NCI-H345 treated with DMSO at 0.1 percent for 48 hours (cell line): ENCODE measurements around the gene MTCL1.
A peak's percentile ranks its signal among the peaks of the same experiment; 100 is the strongest.

Source experiments
- DNase-seq: peaks from one replicate; lab custom pipeline; 2025; ENCODE audit not compliant: unreplicated experiment; lab: John Stamatoyannopoulos, UW

Gene MTCL1

DNA sequence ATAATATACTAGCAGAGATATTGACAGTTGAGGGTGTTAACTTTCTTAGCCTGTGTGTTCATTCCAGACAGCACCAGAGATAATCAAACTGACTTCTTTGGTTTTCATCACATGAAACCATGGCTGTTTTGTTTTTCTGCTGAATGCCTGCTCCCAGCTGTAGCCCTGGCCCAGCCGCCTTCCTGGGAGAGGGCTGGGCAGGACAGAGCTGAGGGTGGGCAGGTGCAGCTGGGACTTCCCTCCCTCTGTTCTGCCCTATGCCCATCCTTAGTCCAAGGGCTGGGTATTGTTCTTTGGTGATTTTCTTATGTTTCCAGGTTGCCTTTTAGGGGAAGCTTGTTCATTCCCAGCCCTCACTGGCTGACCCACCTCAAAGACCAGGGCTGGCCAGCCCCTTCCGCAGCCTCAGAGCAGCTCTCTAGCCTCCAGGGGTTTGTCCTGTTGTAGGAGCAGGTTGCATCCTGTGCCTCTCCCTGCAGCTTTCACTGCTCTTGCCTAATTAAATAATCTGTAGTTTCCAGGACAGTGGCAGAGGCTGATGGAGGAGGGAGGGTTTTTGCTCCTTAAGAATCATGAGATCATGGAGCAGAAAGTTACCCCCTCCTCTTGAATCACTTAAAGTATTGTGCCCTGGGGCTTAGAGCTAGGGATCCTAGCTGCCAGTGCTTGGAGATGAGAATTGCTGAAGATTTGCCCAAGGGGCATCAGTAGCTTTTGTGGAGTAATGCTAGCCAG is 61.4 kb downstream of the MTCL1 start:
- DNase-seq, result no peak

- DNase-seq, result no peak
Observed at GRCh38 chr18:8767340-8767739, 62.0 kb downstream of the MTCL1 start.

DNA sequence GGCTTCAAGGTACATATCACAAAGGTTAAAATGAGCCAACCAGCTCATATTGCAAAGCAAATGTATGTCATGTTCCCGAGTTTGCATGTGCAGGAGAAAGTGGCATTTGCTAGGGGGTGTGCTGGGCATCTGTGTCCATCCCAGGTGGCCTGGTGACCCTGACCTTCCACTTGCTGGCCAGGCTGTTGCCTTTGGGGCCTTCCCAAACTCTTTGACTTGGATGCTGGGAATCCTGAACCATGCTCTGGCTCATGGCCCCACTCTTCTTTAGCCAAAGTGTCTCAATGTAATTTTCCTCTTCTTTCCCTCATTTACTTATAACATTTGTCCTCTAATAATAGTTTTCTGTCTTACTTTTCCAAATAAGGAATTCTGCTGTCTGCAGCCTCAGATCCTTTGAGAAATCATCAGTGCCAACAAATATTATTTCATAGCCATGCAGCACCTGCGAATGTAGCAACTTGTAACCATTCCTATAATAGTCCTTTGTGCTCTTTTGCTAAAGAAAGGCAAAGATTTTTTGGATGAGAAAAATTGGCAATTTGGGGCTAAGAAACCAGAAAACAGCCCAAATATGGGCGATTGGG is 64.2 kb downstream of the MTCL1 start:
- DNase-seq, result no peak

- no peak for DNase-seq
Observed at GRCh38 chr18:8770657-8771056, 65.3 kb downstream of the MTCL1 start.

GRCh38 chr18:8771930-8772329 is 66.6 kb downstream of the MTCL1 start:
- DNase-seq, result peak; percentile 44

- no peak for DNase-seq
Observed at GRCh38 chr18:8773980-8774379, 68.6 kb downstream of the MTCL1 start.

DNA sequence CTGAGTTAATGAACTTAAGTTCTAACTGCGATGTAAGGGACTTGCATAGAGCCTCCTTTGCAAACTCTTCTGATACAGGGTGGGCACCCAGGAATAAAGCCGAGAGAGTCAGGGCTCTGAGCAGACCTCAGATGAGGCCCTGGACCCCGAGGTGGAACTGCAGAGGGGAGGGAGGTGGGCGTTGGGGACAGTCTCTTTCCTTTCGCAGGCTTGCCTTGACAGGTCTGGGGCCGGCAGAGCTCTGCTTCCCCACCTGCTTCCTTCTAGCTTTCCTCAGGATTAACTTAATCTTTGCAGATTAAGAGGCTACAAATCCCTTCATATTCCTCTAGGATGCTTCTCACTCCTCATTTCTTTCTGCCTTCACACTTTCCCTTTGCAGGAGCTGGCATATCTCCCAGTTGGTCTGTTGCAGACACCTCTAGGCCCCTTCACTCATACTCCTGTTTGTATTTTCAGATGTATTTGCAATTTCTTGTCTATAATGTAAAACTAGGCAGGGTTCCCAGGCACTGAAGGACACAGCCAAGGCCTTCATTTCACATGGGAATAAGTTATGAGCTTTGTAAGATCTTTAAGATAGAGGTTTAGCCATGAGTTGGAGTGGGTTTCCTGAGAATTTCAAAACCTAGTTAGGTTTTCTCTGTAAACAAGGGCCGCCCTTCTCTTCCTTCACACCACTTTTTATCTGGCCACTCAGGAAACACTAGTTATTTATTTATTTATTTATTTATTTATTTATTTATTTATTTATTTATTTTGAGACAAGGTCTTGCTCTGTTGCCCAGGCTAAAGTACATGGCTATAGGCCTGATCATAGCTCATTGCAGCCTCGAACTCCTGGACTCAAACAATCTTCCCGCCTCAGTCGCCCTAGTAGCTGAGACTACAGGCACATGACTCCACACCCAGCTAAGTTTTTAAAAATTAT is 70.9 kb downstream of the MTCL1 start:
- no peak for DNase-seq

- DNase-seq, result no peak
Observed at GRCh38 chr18:8777846-8778245, 72.5 kb downstream of the MTCL1 start.

GRCh38 chr18:8778386-8778785 is 73.0 kb downstream of the MTCL1 start:
- no peak for DNase-seq

DNA sequence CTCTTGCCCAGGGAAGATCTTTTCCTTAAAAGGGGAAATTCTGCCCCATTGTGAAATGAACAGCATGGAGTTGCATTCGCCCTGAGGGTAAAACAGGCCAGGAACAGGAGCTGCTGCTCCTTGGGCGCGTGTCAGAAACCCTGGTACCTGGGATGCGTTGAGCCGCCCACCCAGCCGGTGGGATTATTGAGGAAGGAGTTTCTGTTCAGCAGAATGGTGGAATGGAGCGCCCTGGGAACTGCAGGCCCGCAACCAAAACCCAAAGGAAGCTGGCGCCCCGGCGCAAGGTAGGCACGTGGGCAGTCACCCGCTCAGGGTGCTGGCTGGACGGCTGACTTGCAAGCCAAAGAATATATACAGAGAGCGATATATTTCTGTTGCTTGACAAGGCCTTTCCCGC is 73.5 kb downstream of the MTCL1 start:
- no peak for DNase-seq

DNA sequence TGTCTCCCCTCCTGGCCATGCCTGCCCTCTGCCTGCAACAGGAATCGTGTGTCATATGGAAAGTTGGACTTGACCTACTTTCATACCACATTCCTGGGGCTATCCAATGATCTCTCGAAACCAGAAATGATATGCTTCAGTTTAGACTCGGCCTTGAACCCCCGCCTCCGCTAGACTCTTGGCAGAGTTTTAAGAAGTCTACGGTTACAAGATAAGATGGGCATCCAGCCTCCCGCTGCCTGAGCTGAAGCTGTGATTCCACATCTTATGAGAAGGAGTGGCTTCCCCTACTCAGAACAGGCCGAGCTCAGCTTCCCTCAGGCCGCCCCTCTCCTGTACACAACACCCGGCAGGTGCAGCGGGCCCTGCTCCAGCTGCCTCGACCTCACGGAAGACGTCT is 73.9 kb downstream of the MTCL1 start:
- DNase-seq, result no peak

- DNase-seq, result no peak
Observed at GRCh38 chr18:8780227-8780626, 74.9 kb downstream of the MTCL1 start.

- DNase-seq, result no peak
Observed at GRCh38 chr18:8781671-8782070, 76.3 kb downstream of the MTCL1 start.

DNA sequence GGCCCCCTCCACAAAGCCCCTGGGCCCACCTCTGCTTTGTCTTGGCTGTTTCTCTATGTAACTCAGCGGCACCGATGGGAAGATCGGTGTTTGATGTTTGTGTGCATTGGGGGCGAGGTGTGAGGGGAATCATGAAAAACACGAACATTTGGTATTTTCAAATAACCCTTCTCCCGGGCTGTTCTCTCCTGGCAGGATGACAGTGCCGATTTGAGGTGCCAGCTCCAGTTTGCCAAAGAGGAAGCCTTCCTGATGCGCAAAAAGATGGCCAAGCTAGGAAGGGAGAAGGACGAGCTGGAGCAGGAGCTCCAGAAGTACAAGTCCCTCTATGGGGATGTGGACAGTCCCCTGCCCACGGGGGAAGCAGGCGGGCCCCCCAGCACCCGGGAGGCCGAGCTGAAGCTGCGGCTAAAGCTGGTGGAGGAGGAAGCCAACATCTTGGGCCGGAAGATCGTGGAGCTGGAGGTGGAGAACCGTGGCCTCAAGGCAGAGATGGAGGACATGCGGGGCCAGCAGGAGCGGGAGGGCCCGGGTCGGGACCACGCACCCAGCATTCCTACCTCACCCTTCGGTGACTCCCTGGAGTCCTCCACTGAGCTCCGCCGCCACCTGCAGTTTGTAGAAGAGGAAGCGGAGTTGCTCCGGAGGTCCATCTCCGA is 78.1 kb downstream of the MTCL1 start:
- no peak for DNase-seq

GRCh38 chr18:8783994-8784530 is 78.7 kb downstream of the MTCL1 start:
- no peak for DNase-seq

GRCh38 chr18:8785261-8785660 is 79.9 kb downstream of the MTCL1 start:
- no peak for DNase-seq

GRCh38 chr18:8785855-8786482 is 80.6 kb downstream of the MTCL1 start:
- DNase-seq, result no peak

DNA sequence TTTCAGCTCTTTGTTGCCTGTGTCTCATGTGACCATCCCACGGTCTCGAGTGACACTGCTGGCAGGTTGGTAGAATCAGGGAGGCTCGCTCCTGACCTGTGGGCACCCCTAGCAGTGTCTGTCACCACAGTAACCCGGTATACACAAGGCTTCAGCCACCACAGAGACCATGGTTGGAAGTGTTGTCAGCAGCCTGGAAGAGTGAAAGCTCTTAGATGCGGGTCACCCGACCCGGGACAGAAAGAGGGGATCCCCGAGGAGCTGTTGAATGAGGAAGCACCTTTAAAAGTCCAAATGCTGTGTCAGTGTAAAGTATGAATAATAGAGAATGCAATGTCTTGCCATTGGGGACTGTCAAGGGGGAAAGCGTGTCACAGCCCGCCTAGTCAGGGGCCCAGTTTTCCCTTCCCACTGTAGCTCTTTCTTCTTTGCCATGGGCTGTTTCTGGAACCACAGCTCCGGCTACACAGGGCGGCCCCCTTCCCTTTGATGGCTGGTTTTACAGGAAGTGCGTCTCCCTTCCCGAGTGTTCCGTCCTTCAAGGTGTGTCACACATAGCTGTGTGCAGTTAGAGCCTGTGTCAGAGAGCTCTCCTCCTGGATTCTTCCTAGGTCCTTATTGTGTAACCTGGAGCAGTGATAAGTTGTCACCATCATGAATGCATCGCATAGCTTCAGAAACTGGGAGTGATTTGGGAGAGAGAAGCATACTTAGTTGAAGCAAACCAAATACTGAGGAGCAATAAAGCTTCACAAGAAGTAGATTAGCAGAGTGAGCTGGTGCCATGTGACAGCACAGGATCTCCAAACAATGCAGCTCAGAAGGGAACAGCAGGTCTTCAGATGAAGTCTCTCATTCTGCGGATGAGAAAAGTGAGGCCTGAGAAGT is 81.4 kb downstream of the MTCL1 start:
- no peak for DNase-seq

- no peak for DNase-seq
Observed at GRCh38 chr18:8787371-8787670, 82.0 kb downstream of the MTCL1 start.

- DNase-seq, result no peak
Observed at GRCh38 chr18:8787794-8788193, 82.4 kb downstream of the MTCL1 start.
